ENCODE measurements around the gene RPF1. TPM values are rescaled to one million over a fixed set of nuclear protein-coding genes. Genes with fewer than 3 reads are reported as not detected.

Gene RPF1
- polyA plus RNA-seq, 1 donor from 2014 or later: 64.3 TPM

DNA sequence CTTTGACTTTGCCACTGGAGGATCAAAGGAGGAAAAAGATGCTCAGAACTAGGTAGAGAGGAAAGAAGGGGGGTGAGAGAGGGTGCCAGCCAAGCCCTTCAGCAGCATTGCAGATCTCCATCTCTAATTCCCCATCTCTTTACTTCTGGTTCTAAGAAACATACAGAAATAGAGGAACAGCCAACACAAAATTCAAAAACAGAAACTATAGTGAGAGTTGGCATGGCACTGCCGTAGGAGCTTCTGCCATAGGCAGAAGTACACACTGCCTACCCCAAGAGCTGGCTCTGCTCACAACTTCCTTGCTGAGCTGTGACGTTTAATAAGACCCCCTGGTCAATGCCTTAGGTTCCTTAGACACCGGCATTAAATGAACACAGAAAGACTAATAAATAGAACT is 26.6 kb upstream of the RPF1 start:
- no peaks in the 10 kb centered on the region for H3K9me2 ChIP-seq (ENCODE audit: insufficient read depth, low read length)
- no peak overlapping the region for H2AFZ ChIP-seq (ENCODE audit: low read depth, low read length)
- no peak overlapping the region for H3K9ac ChIP-seq (ENCODE audit: low read length)
- no peaks in the 10 kb centered on the region for H4K20me1 ChIP-seq (ENCODE audit: insufficient read depth)
- H3K4me2 ChIP-seq (ENCODE audit: low read length): no peak overlapping the region
- H3K27me3 ChIP-seq (ENCODE audit: insufficient read depth, low read depth, low read length): no peaks in the 10 kb centered on the region
- H3K4me3 ChIP-seq (ENCODE audit: low read length): no peak overlapping the region
- no peaks in the 10 kb centered on the region for H3K36me3 ChIP-seq (ENCODE audit: insufficient read depth, low read length)
- TF ChIP-seq EP300 (conservative IDR thresholded peaks at IDR 0.05; ENCODE audit: poor library complexity, severe bottlenecking): no peak
- TF ChIP-seq, protein P1, sequence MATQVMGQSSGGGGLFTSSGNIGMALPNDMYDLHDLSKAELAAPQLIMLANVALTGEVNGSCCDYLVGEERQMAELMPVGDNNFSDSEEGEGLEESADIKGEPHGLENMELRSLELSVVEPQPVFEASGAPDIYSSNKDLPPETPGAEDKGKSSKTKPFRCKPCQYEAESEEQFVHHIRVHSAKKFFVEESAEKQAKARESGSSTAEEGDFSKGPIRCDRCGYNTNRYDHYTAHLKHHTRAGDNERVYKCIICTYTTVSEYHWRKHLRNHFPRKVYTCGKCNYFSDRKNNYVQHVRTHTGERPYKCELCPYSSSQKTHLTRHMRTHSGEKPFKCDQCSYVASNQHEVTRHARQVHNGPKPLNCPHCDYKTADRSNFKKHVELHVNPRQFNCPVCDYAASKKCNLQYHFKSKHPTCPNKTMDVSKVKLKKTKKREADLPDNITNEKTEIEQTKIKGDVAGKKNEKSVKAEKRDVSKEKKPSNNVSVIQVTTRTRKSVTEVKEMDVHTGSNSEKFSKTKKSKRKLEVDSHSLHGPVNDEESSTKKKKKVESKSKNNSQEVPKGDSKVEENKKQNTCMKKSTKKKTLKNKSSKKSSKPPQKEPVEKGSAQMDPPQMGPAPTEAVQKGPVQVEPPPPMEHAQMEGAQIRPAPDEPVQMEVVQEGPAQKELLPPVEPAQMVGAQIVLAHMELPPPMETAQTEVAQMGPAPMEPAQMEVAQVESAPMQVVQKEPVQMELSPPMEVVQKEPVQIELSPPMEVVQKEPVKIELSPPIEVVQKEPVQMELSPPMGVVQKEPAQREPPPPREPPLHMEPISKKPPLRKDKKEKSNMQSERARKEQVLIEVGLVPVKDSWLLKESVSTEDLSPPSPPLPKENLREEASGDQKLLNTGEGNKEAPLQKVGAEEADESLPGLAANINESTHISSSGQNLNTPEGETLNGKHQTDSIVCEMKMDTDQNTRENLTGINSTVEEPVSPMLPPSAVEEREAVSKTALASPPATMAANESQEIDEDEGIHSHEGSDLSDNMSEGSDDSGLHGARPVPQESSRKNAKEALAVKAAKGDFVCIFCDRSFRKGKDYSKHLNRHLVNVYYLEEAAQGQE (IDR thresholded peaks at IDR 0.05; ENCODE audit: borderline replicate concordance): no peak
- TF ChIP-seq RAD21 (conservative IDR thresholded peaks at IDR 0.05): no peak
- no peak for TF ChIP-seq POLR2AphosphoS5 (IDR thresholded peaks at IDR 0.05)
- TF ChIP-seq TAF1 (IDR thresholded peaks at IDR 0.05; ENCODE audit: low read depth): no peak
- TF ChIP-seq, protein P2, sequence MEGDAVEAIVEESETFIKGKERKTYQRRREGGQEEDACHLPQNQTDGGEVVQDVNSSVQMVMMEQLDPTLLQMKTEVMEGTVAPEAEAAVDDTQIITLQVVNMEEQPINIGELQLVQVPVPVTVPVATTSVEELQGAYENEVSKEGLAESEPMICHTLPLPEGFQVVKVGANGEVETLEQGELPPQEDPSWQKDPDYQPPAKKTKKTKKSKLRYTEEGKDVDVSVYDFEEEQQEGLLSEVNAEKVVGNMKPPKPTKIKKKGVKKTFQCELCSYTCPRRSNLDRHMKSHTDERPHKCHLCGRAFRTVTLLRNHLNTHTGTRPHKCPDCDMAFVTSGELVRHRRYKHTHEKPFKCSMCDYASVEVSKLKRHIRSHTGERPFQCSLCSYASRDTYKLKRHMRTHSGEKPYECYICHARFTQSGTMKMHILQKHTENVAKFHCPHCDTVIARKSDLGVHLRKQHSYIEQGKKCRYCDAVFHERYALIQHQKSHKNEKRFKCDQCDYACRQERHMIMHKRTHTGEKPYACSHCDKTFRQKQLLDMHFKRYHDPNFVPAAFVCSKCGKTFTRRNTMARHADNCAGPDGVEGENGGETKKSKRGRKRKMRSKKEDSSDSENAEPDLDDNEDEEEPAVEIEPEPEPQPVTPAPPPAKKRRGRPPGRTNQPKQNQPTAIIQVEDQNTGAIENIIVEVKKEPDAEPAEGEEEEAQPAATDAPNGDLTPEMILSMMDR (IDR thresholded peaks at IDR 0.05; ENCODE audit: poor library complexity, severe bottlenecking): no peak
- TF ChIP-seq SMC3 (conservative IDR thresholded peaks at IDR 0.05; ENCODE audit: poor library complexity): no peak
- TF ChIP-seq EZH2 (IDR thresholded peaks at IDR 0.05; ENCODE audit: borderline replicate concordance, insufficient read depth, low read length, poor library complexity, severe bottlenecking): no peak
- no peak for TF ChIP-seq MXI1 (conservative IDR thresholded peaks at IDR 0.05; ENCODE audit: poor library complexity, severe bottlenecking)
- no peaks in the 10 kb centered on the region for H3K79me2 ChIP-seq (replicated peaks; ENCODE audit: insufficient read depth, low read length)
- H3K27ac ChIP-seq (ENCODE audit: low read length): no peak overlapping the region
- H3K9me3 ChIP-seq (ENCODE audit: low read length): no peaks in the 10 kb centered on the region
- H3F3A ChIP-seq (ENCODE audit: insufficient read depth, low read length, poor library complexity, severe bottlenecking): no peaks in the 10 kb centered on the region

DNA sequence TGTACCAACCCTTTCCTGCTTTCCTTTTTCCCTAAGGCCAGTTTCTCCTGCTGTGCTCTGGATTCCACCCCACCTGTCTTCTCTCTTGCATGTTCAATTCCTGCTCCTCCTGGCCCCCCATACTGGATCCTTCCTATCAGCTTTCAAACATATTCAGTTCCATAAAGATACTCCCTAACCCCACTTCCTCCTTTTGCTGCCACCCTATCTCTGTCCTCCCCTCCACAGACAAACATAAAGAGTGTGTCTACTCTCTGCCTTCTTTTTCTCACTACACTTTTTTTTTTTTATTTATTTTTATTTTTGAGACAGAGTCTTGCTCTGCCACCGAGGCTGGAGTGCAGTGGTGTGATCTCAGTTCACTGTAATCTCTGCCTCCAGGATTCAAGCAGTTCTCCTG is 16.9 kb upstream of the RPF1 start:
- H3K79me2 ChIP-seq (replicated peaks; ENCODE audit: insufficient read depth, low read length): no peaks in the 10 kb centered on the region
- no peak overlapping the region for H3K27ac ChIP-seq (ENCODE audit: low read length)
- no peaks in the 10 kb centered on the region for H4K20me1 ChIP-seq (ENCODE audit: insufficient read depth)

More for the DNA sequence above, 16.9 kb upstream of the RPF1 start:
- TF ChIP-seq EP300 (conservative IDR thresholded peaks at IDR 0.05; ENCODE audit: poor library complexity, severe bottlenecking) (no peak), MXI1 (conservative IDR thresholded peaks at IDR 0.05; ENCODE audit: poor library complexity, severe bottlenecking) (no peak), RAD21 (conservative IDR thresholded peaks at IDR 0.05) (no peak), TAF1 (IDR thresholded peaks at IDR 0.05; ENCODE audit: low read depth) (no peak), EZH2 (IDR thresholded peaks at IDR 0.05; ENCODE audit: borderline replicate concordance, insufficient read depth, low read length, poor library complexity, severe bottlenecking) (no peak)
- TF ChIP-seq, protein P2 (IDR thresholded peaks at IDR 0.05; ENCODE audit: poor library complexity, severe bottlenecking): no peak
- TF ChIP-seq, protein P1 (IDR thresholded peaks at IDR 0.05; ENCODE audit: borderline replicate concordance): no peak
- H3F3A ChIP-seq (ENCODE audit: insufficient read depth, low read length, poor library complexity, severe bottlenecking): no peaks in the 10 kb centered on the region
- no peaks in the 10 kb centered on the region for H3K9me2 ChIP-seq (ENCODE audit: insufficient read depth, low read length)
- H2AFZ ChIP-seq (ENCODE audit: low read depth, low read length): no peak overlapping the region
- H3K27me3 ChIP-seq (ENCODE audit: insufficient read depth, low read depth, low read length): no peaks in the 10 kb centered on the region
- H3K4me3 ChIP-seq (ENCODE audit: low read length): no peak overlapping the region
- H3K36me3 ChIP-seq (ENCODE audit: insufficient read depth, low read length): no peaks in the 10 kb centered on the region
- no peak overlapping the region for H3K9ac ChIP-seq (ENCODE audit: low read length)
- H3K4me2 ChIP-seq (ENCODE audit: low read length): no peak overlapping the region
- H3K9me3 ChIP-seq (ENCODE audit: low read length): no peaks in the 10 kb centered on the region

Measured in neural cell (in vitro differentiated cells).